ENCODE data around the gene ABHD16B.

ABHD16B gene

GRCh38 chr20:63897978-63898561 is 36.8 kb downstream of the ABHD16B start:
- no peak for DNase-seq

- no peak for DNase-seq
These were observed 37.7 kb downstream of the ABHD16B start for GRCh38 chr20:63898882-63899558.

- DNase-seq: no peak
These were observed 39.1 kb downstream of the ABHD16B start for GRCh38 chr20:63900413-63900812.

GRCh38 chr20:63903796-63904561 is 42.7 kb downstream of the ABHD16B start:
- no peak for DNase-seq

GRCh38 chr20:63908008-63908682 is 46.8 kb downstream of the ABHD16B start:
- no peak for DNase-seq

DNA sequence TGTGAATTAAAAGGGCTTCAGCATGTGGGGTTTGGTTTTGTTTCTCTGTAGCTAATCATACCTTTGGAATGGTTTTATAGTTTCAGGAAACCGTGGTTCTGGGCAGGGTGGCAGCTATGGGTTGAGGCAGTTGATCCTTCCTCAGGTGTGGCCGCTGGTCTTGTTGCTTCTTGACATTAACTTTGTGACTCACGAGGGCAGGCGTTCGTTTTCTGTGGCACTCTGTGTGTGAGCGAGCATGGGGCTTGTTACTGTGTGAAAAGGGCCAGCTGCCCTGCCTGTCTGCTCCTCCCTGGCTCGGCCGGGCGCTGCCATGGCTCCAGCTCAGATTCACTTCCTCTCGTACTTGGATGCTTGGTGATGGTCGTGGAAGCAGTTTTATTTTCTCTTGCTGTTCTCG is 49.9 kb downstream of the ABHD16B start:
- DNase-seq: no peak

Measured in NCI-H774 (cell line).